Neutrophil (primary cell): ENCODE measurements around the gene ADH7.

Experiments used
- H3K27ac ChIP-seq: fragments of 200-600 bp; sonication (generic); 2 replicates; pipeline ENCODE4 v1.5.1; 2016; ENCODE audit warnings: mild to moderate bottlenecking, moderate library complexity
- H3K27me3 ChIP-seq: fragments of 200-600 bp; sonication (generic); 2 replicates; pipeline ENCODE4 v1.6.0; 2016; ENCODE audit warnings: mild to moderate bottlenecking
- H3K36me3 ChIP-seq: fragments of 200-600 bp; sonication (generic); 2 replicates; pipeline ENCODE4 v1.5.1; 2017
- H3K4me1 ChIP-seq, 2 experiments: fragments of 200-600 bp in 1 of 2; sonication (generic) in 1 of 2; 1 replicate in 1 of 2; 2 replicates in 1 of 2; pipeline versions ENCODE4 v1.5.1 to v1.6.1; 2013 to 2016; ENCODE audit warnings: low read depth in 1 of 2, low read length in 1 of 2, mild to moderate bottlenecking in 1 of 2, moderate library complexity in 1 of 2; ENCODE audit not compliant: control insufficient read depth in 1 of 2, insufficient read depth in 1 of 2
- H3K4me3 ChIP-seq, 2 experiments: fragments of 200-600 bp in 1 of 2; sonication (generic) in 1 of 2; 1 replicate in 1 of 2; 2 replicates in 1 of 2; pipeline ENCODE4 v1.5.1; 2013 to 2016; ENCODE audit warnings: low read depth in 1 of 2, low read length in 1 of 2, mild to moderate bottlenecking in 1 of 2, moderate library complexity in 1 of 2
- H3K9me3 ChIP-seq: fragments of 200-600 bp; sonication (generic); 2 replicates; pipeline ENCODE4 v1.5.1; 2016
- CTCF ChIP-seq: fragments of 200-600 bp; sonication (generic); IDR thresholded peaks from 2 replicates; pipeline ENCODE4 v1.5.1; 2016; ENCODE audit warnings: antibody characterized with exemption

ADH7 gene

DNA sequence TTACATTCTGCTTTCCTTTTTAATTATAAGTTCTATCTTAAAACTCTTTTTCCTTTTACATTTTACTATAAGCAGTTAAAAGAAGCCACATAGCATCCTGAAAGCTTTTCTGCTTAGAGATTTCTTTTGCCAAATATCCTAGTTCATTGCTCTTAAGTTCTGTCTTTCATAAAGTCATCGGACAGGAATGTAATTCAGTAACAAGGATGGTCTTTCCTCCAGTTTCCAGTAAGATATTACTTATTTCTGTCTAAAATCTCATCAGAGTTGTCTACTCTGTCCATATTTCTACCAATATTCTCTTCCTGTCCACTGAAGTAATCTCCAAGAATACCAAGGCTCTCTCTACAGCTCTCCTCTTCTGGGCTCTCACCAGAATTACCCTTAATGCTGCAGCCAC is 45.1 kb downstream of the ADH7 start:
- Histone ChIP-seq H3K4me3 (no peak overlapping the region), H3K9me3 (peaks cover 4% of the 10 kb centered on the region), H3K27ac (no peak overlapping the region), H3K27me3 (no peaks in the 10 kb centered on the region), H3K36me3 (no peaks in the 10 kb centered on the region), H3K4me1 (no peaks in the 10 kb centered on the region)
- TF ChIP-seq CTCF: no peak

DNA sequence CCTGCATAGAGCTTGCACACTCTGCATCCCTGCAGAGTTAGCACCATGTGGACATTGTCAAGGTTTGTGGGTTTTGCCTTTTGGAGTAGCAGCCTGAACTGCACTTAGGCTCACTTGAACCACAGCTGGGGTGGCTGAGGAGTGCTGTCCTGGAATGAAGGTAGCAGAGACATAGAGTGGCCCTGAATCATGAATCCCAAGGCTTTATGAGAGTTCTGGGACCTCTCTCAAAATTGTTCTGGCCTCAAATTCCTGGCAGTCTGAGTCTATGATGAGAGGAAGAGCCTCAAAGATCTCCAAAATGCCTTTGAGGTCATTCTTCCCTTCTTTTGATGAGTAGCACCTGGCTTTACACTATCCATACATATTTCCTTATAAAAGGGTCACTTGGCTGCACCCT is 45.5 kb downstream of the ADH7 start:
- H3K27me3 ChIP-seq: no peaks in the 10 kb centered on the region
- peaks cover 4% of the 10 kb centered on the region for H3K9me3 ChIP-seq
- no peaks in the 10 kb centered on the region for H3K4me1 ChIP-seq
- H3K27ac ChIP-seq: no peak overlapping the region
- no peak overlapping the region for H3K4me3 ChIP-seq
- no peaks in the 10 kb centered on the region for H3K36me3 ChIP-seq
- TF ChIP-seq CTCF: no peak

DNA sequence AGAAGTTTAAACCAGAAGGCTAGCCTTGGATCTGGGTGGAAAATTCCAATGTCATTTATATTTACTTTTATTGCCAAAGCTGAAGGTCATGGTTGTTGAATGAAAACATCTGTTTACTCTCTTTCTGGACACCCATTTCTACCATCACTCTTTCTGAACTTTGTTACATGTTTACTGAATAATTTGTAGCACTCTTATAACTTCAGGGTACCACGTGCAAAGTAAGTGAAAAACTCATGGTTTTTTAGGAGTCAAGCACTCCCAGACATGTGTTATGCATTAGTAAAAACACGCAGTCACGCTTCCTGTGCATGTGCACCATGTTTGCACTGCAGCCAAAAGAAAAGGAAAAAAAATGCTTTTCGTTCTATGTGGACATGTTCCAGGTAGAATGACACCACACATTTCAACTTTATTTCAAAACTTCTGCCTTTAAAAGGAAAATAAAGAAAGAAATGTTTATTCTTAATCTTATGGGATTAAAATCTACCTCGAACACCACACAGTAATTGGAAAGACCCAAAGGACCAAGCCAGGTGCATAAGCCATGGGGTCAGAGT is 51.2 kb downstream of the ADH7 start:
- Histone ChIP-seq H3K4me1 (no peaks in the 10 kb centered on the region), H3K27me3 (no peaks in the 10 kb centered on the region), H3K27ac (no peak overlapping the region), H3K4me3 (no peak overlapping the region), H3K36me3 (no peaks in the 10 kb centered on the region), H3K9me3 (no peaks in the 10 kb centered on the region)
- TF ChIP-seq CTCF: no peak

GRCh38 chr4:99383399-99383798 is 51.7 kb downstream of the ADH7 start:
- Histone ChIP-seq H3K9me3 (no peaks in the 10 kb centered on the region), H3K27me3 (no peaks in the 10 kb centered on the region), H3K36me3 (no peaks in the 10 kb centered on the region), H3K4me1 (no peaks in the 10 kb centered on the region), H3K27ac (no peak overlapping the region), H3K4me3 (no peak overlapping the region)
- TF ChIP-seq CTCF: no peak

DNA sequence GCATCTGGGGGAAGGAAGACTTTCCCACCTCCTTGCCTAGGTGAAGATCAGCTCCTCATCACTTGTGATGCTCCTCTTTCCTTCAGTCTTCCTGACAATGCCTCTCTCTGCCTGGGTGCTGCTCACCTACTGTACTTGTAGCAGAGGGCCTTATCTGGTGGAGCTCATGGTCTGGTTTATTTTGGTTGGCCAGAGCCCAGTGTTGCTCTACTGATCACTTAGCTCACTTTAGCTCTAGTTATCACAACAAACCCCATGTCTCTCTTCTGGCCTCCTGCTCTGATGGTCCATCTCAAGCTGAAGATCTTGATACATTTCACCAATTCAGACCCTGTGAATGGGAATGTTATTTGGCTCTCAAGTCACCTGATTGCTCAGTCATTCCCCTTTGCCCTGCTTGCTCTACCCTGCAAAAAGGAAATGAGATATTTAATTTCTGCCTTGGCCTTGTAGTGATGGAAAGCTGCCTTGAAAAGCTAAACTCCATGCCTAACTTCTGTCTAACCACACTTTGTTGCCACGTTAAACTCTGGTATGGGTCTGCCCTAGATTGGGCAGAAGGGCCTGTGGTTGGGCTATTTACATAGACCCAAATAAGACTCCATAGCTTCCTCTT is 52.3 kb downstream of the ADH7 start:
- Histone ChIP-seq H3K36me3 (no peaks in the 10 kb centered on the region), H3K27me3 (no peaks in the 10 kb centered on the region), H3K9me3 (no peaks in the 10 kb centered on the region), H3K4me1 (no peaks in the 10 kb centered on the region), H3K27ac (no peak overlapping the region), H3K4me3 (no peak overlapping the region)
- no peak for TF ChIP-seq CTCF
